Measurements from ENCODE around the gene AKAP6.

Gene AKAP6

GRCh38 chr14:32471181-32471580, 142.1 kb downstream of the AKAP6 start:
- DNase-seq (ENCODE audit: extremely low spot score, insufficient read length, low read depth) (no peak), FAIRE-seq (no peak)

GRCh38 chr14:32472076-32472475, 143.0 kb downstream of the AKAP6 start:
- DNase-seq (ENCODE audit: extremely low spot score, insufficient read length, low read depth) (no peak), FAIRE-seq (no peak)

GRCh38 chr14:32472512-32473463, 143.7 kb downstream of the AKAP6 start:
- DNase-seq (ENCODE audit: extremely low spot score, insufficient read length, low read depth) = no peak
- FAIRE-seq = no peak

GRCh38 chr14:32473464-32473855, 144.4 kb downstream of the AKAP6 start:
- DNase-seq (ENCODE audit: extremely low spot score, insufficient read length, low read depth) (no peak), FAIRE-seq (no peak)

GRCh38 chr14:32474478-32475195, 145.5 kb downstream of the AKAP6 start:
- FAIRE-seq (no peak), DNase-seq (ENCODE audit: extremely low spot score, insufficient read length, low read depth) (no peak)

- FAIRE-seq = no peak
- DNase-seq (ENCODE audit: extremely low spot score, insufficient read length, low read depth) = no peak
Observed at GRCh38 chr14:32476532-32476931, 147.4 kb downstream of the AKAP6 start.

GRCh38 chr14:32477396-32477795, 148.3 kb downstream of the AKAP6 start:
- FAIRE-seq = no peak

GRCh38 chr14:32478050-32478449, 149.0 kb downstream of the AKAP6 start:
- DNase-seq (ENCODE audit: extremely low spot score, insufficient read length, low read depth) (no peak), FAIRE-seq (no peak)

More at GRCh38 chr14:32477396-32477795, 148.3 kb downstream of the AKAP6 start:
- no peak for DNase-seq (ENCODE audit: extremely low spot score, insufficient read length, low read depth)

- no peak for DNase-seq (ENCODE audit: extremely low spot score, insufficient read length, low read depth)
- no peak for FAIRE-seq
Observed at GRCh38 chr14:32480337-32480736, 151.2 kb downstream of the AKAP6 start.

- no peak for FAIRE-seq
- no peak for DNase-seq (ENCODE audit: extremely low spot score, insufficient read length, low read depth)
Observed at GRCh38 chr14:32481707-32482106, 152.6 kb downstream of the AKAP6 start.

- DNase-seq (ENCODE audit: extremely low spot score, insufficient read length, low read depth) (no peak), FAIRE-seq (no peak)
Observed at GRCh38 chr14:32491416-32492016, 162.4 kb downstream of the AKAP6 start.

GRCh38 chr14:32492457-32492856, 163.4 kb downstream of the AKAP6 start:
- FAIRE-seq = no peak
- no peak for DNase-seq (ENCODE audit: extremely low spot score, insufficient read length, low read depth)

GRCh38 chr14:32494609-32495434, 165.7 kb downstream of the AKAP6 start:
- DNase-seq (ENCODE audit: extremely low spot score, insufficient read length, low read depth) = no peak
- no peak for FAIRE-seq

GRCh38 chr14:32495435-32495734, 166.3 kb downstream of the AKAP6 start:
- FAIRE-seq = no peak
- DNase-seq (ENCODE audit: extremely low spot score, insufficient read length, low read depth) = no peak

GRCh38 chr14:32497248-32497647, 168.2 kb downstream of the AKAP6 start:
- FAIRE-seq (no peak), DNase-seq (ENCODE audit: extremely low spot score, insufficient read length, low read depth) (no peak)

- DNase-seq (ENCODE audit: extremely low spot score, insufficient read length, low read depth) = no peak
Observed at GRCh38 chr14:32507029-32507984, 178.2 kb downstream of the AKAP6 start.

GRCh38 chr14:32508281-32508680, 179.2 kb downstream of the AKAP6 start:
- FAIRE-seq = no peak
- DNase-seq (ENCODE audit: extremely low spot score, insufficient read length, low read depth) = no peak

More at GRCh38 chr14:32507029-32507984, 178.2 kb downstream of the AKAP6 start:
- FAIRE-seq = no peak

- no peak for DNase-seq (ENCODE audit: extremely low spot score, insufficient read length, low read depth)
- FAIRE-seq = no peak
Observed at GRCh38 chr14:32509632-32510187, 180.6 kb downstream of the AKAP6 start.

- no peak for FAIRE-seq
- no peak for DNase-seq (ENCODE audit: extremely low spot score, insufficient read length, low read depth)
Observed at GRCh38 chr14:32510815-32511214, 181.7 kb downstream of the AKAP6 start.
